ENCODE measurements around the gene TIGD1.

Gene TIGD1

DNA sequence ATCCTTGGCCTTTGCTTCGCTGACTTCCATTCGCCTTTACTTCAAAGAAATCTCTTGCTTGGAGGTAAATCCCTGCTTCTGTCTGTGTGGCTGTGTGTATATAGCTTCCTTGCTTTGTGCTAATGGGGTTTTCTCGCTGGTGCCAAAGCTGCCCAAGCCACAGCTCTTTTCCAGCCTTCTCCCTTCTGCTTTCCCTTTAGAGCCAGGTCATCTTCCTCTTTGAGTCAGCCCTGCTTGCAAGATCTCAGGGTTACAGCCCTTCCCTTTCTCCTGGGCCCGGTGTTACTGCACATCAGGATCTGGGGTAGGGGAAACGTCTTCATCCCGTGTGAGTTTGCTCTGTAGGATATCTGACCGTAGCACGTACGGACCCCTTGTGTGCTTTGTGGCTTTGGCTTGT is 19.2 kb upstream of the TIGD1 start:
- DNase-seq = no peak

DNA sequence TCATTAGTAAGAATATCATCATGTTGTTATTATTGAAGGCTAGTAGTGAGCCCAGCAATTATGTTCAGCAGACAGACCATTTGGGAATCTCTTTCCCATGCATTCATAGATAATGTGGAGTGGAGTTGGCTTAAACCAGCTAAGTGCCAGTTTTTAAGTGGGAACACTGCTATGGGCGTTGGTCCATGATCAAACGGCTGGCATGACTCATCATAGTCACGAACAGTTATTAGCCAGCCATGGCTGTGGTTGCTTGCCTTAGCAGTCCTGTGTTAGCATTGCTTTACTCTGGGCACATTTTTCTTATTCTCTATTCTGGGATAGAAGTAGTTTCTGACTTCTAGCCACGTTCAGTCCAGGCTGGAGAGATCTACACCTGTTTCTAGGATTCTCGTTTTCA is 17.8 kb upstream of the TIGD1 start:
- no peak for DNase-seq

- DNase-seq = no peak
These were observed 17.4 kb upstream of the TIGD1 start for GRCh38 chr2:232567721-232568120.

GRCh38 chr2:232563580-232563979 is 13.2 kb upstream of the TIGD1 start:
- DNase-seq = no peak

DNA sequence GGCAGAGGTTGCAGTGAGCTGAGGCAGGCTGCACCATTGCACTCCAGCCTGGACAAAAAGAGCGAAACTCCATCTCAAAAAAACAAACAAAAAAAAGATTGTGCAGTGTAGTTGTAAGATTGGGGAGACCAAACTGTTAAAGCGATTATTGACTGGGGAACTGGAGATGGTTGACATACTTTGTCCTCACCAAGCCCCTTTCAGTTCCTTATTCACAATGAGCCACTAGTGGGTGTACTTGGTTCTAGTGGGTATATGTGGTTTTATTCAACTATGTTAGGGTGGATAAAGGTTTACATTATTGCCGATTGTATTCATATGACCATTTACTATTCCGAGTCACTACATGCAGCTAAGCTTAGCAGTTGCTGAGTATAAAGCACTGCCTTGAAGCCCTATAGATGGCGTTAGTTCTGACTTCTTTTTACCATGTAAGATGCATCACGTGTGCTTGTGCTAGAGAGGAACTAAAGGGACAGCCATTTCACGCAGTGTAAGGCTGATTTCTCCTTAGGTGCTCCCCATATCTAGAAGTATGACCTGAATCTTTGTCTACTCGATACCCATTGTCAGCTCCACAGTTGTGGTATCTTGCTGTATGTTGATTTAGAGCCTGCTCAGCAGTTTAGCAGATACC is 12.3 kb upstream of the TIGD1 start:
- DNase-seq = no peak

- no peak for DNase-seq
These were observed 6.1 kb upstream of the TIGD1 start for GRCh38 chr2:232556426-232556825.

- DNase-seq = no peak
These were observed 1.4 kb upstream of the TIGD1 start for GRCh38 chr2:232551776-232552175.

- DNase-seq = no peak
These were observed 887 bp upstream of the TIGD1 start for GRCh38 chr2:232551250-232551638.

GRCh38 chr2:232549655-232550353 is 553 bp downstream of the TIGD1 start:
- no peak for DNase-seq

DNA sequence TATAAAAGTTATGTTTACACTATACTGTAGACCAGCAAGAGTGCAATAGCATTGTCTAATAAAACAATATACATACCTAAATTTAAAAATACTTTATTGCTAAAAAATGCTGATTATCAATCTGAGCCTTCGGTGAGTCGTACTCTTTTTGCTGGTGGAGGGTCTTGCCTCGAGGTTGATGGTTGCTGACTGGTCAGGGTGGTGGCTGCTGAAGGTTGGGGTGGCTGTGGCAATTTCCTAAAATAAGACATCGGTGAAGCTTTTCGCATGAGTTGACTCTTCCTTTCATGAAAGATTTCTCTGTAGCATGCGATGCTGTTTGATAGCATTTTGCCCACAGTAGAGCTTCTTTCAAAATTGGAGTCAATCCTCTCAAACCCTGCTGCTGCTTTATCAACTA is 2.4 kb downstream of the TIGD1 start:
- no peak for DNase-seq

GRCh38 chr2:232545511-232546375 is 4.6 kb downstream of the TIGD1 start:
- DNase-seq = no peak

GRCh38 chr2:232544674-232545073 is 5.7 kb downstream of the TIGD1 start:
- DNase-seq = no peak

GRCh38 chr2:232543928-232544631 is 6.3 kb downstream of the TIGD1 start:
- no peak for DNase-seq

GRCh38 chr2:232543491-232543890 is 6.9 kb downstream of the TIGD1 start:
- DNase-seq = no peak

DNA sequence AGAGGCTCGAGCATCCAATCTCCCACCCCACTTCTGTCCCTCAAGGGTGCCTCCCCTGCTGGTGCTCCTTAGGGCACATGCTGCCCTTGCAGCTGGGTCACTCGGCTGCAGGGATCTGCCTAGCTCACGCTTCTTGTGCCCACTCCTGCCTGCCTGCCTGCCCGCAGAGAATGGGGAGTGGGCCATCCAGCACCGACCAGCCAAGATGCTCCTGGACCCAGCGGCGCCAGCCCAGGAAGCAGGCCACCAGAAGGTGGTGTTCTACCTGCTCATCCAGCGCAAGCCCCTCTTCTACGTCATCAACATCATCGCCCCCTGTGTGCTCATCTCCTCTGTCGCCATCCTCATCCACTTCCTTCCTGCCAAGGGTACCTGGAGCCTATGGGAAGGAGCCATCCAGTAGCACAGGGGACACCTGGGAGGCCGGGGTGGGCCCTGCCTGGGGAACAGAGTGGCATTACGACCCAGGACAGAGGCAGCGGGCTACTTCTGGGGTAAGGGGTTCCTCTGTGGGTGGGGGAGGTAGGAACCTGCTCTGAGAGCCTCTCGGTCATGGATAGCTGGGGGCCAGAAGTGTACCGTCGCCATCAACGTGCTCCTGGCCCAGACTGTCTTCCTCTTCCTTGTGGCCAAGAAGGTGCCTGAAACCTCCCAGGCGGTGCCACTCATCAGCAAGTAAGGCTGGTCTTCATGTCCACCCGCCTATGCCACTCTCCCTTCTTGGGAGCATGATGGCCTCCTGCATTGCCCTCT is 7.5 kb downstream of the TIGD1 start:
- no peak for DNase-seq

- no peak for DNase-seq
These were observed 8.2 kb downstream of the TIGD1 start for GRCh38 chr2:232541961-232542714.

GRCh38 chr2:232541195-232541960 is 9.0 kb downstream of the TIGD1 start:
- no peak for DNase-seq

GRCh38 chr2:232540441-232541041 is 9.8 kb downstream of the TIGD1 start:
- no peak for DNase-seq

- no peak for DNase-seq
These were observed 10.8 kb downstream of the TIGD1 start, which contains the start of gene CHRNG for GRCh38 chr2:232539298-232540231. CHRNG (plus strand) TSS chr2:232539692; CDS start chr2:232539748, 56 bp downstream.

All from NCI-H510A (cell line).